CD14-positive monocyte (primary cell): ENCODE measurements around the gene GATA1. TPM values are rescaled to one million over a fixed set of nuclear protein-coding genes. Genes with fewer than 3 reads are reported as not detected.
A peak's percentile ranks its signal among the peaks of the same experiment; 100 is the strongest.

Source experiments
- DNase-seq, 3 donors: peaks; one replicate each; pipeline ENCODE4 v3.0.0-alpha.2; 2011 to 2022
- H2AFZ ChIP-seq: 2 replicates; pipeline ENCODE4 v1.6.0; 2012; ENCODE audit warnings: mild to moderate bottlenecking, low read depth, low read length, inconsistent platforms; ENCODE audit not compliant: insufficient read depth, poor library complexity, severe bottlenecking
- H3K27ac ChIP-seq, 2 donors: 1 replicate in 1 of 2; 2 replicates in 1 of 2; pipeline ENCODE4 v1.5.1; 2012 to 2013; ENCODE audit warnings: low read length in 2 of 2, control low read depth in 1 of 2, inconsistent platforms in 1 of 2, low read depth in 1 of 2, mild to moderate bottlenecking in 1 of 2
- H3K27me3 ChIP-seq, 2 donors: one replicate each; pipeline versions ENCODE4 v1.6.0 to v1.6.1; 2011 to 2013; ENCODE audit warnings: low read length in 2 of 2; ENCODE audit not compliant: control insufficient read depth in 2 of 2, insufficient read depth in 2 of 2
- H3K36me3 ChIP-seq, 2 donors: replicated peaks in 1 of 2; 1 replicate in 1 of 2; 2 replicates in 1 of 2; pipeline versions ENCODE4 v1.5.1 to v1.6.1; 2012 to 2013; ENCODE audit warnings: low read length in 2 of 2, control low read depth in 1 of 2, inconsistent platforms in 1 of 2, mild to moderate bottlenecking in 1 of 2; ENCODE audit not compliant: insufficient read depth in 2 of 2, control insufficient read depth in 1 of 2
- H3K4me1 ChIP-seq, 2 donors: 1 replicate in 1 of 2; 2 replicates in 1 of 2; pipeline versions ENCODE4 v1.5.1 to v1.6.1; 2012 to 2013; ENCODE audit warnings: low read length in 2 of 2, control low read depth in 1 of 2, inconsistent platforms in 1 of 2, mild to moderate bottlenecking in 1 of 2, moderate library complexity in 1 of 2; ENCODE audit not compliant: insufficient read depth in 2 of 2, control insufficient read depth in 1 of 2
- H3K4me2 ChIP-seq: replicated peaks from 2 replicates; pipeline ENCODE3; 2012; ENCODE audit warnings: low read length, moderate library complexity, mild to moderate bottlenecking; ENCODE audit not compliant: poor library complexity, severe bottlenecking; ENCODE audit errors: extremely low read depth
- H3K4me3 ChIP-seq, 3 experiments: fragments of 200-600 bp in 1 of 3; sonication (generic) in 1 of 3; replicated peaks in 1 of 3; 1 replicate in 2 of 3; 2 replicates in 1 of 3; pipeline ENCODE4 v1.5.1; 2011 to 2013; ENCODE audit warnings: low read length in 3 of 3, mild to moderate bottlenecking in 3 of 3, control low read depth in 2 of 3, low read depth in 2 of 3, inconsistent platforms in 1 of 3, moderate library complexity in 1 of 3
- H3K79me2 ChIP-seq: 2 replicates; pipeline ENCODE4 v1.6.0; 2012; ENCODE audit warnings: mild to moderate bottlenecking, control low read depth, inconsistent platforms, low read length, moderate library complexity; ENCODE audit not compliant: insufficient read depth
- H3K9ac ChIP-seq: 2 replicates; pipeline ENCODE4 v1.6.0; 2017; ENCODE audit warnings: low read length, mild to moderate bottlenecking; ENCODE audit not compliant: insufficient read depth, poor library complexity, severe bottlenecking
- H3K9me3 ChIP-seq, 2 donors: replicated peaks in 1 of 2; 1 replicate in 1 of 2; 2 replicates in 1 of 2; pipeline versions ENCODE4 v1.5.1 to v1.6.1; 2012 to 2013; ENCODE audit warnings: low read length in 2 of 2, control low read depth in 1 of 2; ENCODE audit not compliant: control insufficient read depth in 1 of 2, insufficient read depth in 1 of 2
- H4K20me1 ChIP-seq: 2 replicates; pipeline ENCODE4 v1.6.0; 2012; ENCODE audit warnings: mild to moderate bottlenecking, low read length, control low read depth, moderate library complexity; ENCODE audit not compliant: insufficient read depth
- H3K27ac Mint-ChIP-seq, 7 donors: one replicate each; pipeline ENCODE4 v1.8.0; 2020; ENCODE audit warnings: mild to moderate bottlenecking in 7 of 7, mixed read lengths in 7 of 7, moderate library complexity in 6 of 7, inconsistent platforms in 2 of 7
- H3K27me3 Mint-ChIP-seq, 3 donors: one replicate each; pipeline ENCODE4 v1.8.0; 2021 to 2022; ENCODE audit warnings: low read depth in 3 of 3, mild to moderate bottlenecking in 3 of 3, mixed read lengths in 3 of 3, moderate library complexity in 3 of 3, inconsistent platforms in 1 of 3
- H3K36me3 Mint-ChIP-seq, 2 donors: one replicate each; pipeline ENCODE4 v1.8.0; 2020; ENCODE audit warnings: mixed read lengths in 2 of 2, inconsistent platforms in 1 of 2, mild to moderate bottlenecking in 1 of 2
- H3K4me1 Mint-ChIP-seq: one replicate; pipeline ENCODE4 v1.8.0; 2020; ENCODE audit warnings: mild to moderate bottlenecking, mixed read lengths
- H3K4me3 Mint-ChIP-seq, 2 donors: one replicate each; pipeline ENCODE4 v1.8.0; 2020; ENCODE audit warnings: mild to moderate bottlenecking in 2 of 2, mixed read lengths in 2 of 2, moderate library complexity in 1 of 2
- H3K9me3 Mint-ChIP-seq, 7 donors: one replicate each; pipeline ENCODE4 v1.8.0; 2020 to 2022; ENCODE audit warnings: mixed read lengths in 7 of 7, mild to moderate bottlenecking in 6 of 7, moderate library complexity in 6 of 7, inconsistent platforms in 2 of 7
- WGBS: methylation state at CpG from one replicate; pipeline ENCODE4 v1.1.5; 2013; ENCODE audit warnings: missing lambda C conversion rate; ENCODE audit not compliant: insufficient coverage; 5-methylcytosine and 5-hydroxymethylcytosine counted together
- intact Hi-C, 2 donors: fragments of 100-400 bp; cut with micrococcal nuclease; formaldehyde crosslinking; loops; one replicate each; pipeline versions ENCODE4 v1.15.0 to v1.15.1; 2023
- polyA plus RNA-seq, 3 donors: library from polyadenylated mRNA; depleted of rRNA in 1 of 3; unstranded in 2 of 3; stranded (reverse) in 1 of 3; fragments of 300-500 nt in 2 of 3; fragments of >200 nt in 1 of 3; fragmentation: Illumina TruSeq in 2 of 3; gene quantifications; 1 replicate in 2 of 3; 2 replicates in 1 of 3; pipeline ENCODE4 v1.2.3, GENCODE V29; 2012 to 2021
- TF ChIP-seq, protein P1 (sequence below): fragments of 200-600 bp; IDR thresholded peaks from one replicate; pipeline ENCODE4 v1.8.0; 2022; ENCODE audit warnings: antibody characterized with exemption, mild to moderate bottlenecking

The GATA1 gene
- polyA plus RNA-seq, 3 donors, result not detected

DNA sequence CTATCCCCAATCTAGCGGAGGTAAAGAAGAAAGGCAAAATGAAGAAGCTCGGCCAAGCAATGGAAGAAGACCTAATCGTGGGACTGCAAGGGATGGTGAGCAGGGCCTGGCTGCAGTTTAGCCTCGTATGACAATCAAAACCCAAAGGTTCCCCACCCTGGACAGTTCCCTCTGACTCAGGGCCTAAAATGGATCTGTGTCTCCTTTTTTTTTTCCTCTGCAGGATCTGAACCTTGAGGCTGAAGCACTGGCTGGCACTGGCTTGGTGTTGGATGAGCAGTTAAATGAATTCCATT is 16.5 kb downstream of the GATA1 start:
- peaks cover 24 to 27% of the 10 kb centered on the region in 2 donors for H3K36me3 Mint-ChIP-seq

DNA sequence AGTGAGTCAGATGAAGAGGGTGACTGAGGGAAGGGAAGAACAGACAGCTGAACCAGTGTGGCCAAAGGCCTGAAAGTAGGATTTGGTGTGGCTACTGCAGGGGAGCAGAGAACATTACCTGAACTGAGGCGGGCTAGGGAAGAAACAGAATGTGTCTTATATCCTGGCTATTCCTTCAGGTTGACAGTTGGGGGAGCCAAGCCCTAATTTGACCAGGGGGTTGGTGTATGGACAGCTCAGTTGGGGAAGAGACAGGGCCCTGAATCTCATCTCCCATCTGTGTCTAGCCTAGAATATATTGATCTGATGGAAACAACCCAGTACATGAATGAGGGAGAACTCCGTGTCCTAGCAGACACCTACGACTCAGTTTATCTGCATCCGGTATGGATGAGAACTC is 19.7 kb downstream of the GATA1 start:
- intact Hi-C loops, result loop anchor here (10.0 kb wide), 4 partner anchors 101 to 321 kb away; partner anchors contain the start of genes RBM3 (in 1 of the 2) and SUV39H1 (in 1 of the 2)
- Histone ChIP-seq H3K9ac (no peak overlapping the region), H3K79me2 (no peaks in the 10 kb centered on the region), H3K4me3 (no peak overlapping the region), H2AFZ (no peak overlapping the region), H3K4me2 (no peak overlapping the region), H3K27ac (no peak overlapping the region), H3K27me3 (no peaks in the 10 kb centered on the region), H3K4me1 (peaks cover 7 to 9% of the 10 kb centered on the region in 2 donors), H3K9me3 (no peaks in the 10 kb centered on the region), H4K20me1 (no peaks in the 10 kb centered on the region), H3K36me3 (peaks cover under 1 to 34% of the 10 kb centered on the region in 2 donors)
- WGBS, result no CpG with 5 or more reads among the region's 4 CpGs
- TF ChIP-seq, protein P1, sequence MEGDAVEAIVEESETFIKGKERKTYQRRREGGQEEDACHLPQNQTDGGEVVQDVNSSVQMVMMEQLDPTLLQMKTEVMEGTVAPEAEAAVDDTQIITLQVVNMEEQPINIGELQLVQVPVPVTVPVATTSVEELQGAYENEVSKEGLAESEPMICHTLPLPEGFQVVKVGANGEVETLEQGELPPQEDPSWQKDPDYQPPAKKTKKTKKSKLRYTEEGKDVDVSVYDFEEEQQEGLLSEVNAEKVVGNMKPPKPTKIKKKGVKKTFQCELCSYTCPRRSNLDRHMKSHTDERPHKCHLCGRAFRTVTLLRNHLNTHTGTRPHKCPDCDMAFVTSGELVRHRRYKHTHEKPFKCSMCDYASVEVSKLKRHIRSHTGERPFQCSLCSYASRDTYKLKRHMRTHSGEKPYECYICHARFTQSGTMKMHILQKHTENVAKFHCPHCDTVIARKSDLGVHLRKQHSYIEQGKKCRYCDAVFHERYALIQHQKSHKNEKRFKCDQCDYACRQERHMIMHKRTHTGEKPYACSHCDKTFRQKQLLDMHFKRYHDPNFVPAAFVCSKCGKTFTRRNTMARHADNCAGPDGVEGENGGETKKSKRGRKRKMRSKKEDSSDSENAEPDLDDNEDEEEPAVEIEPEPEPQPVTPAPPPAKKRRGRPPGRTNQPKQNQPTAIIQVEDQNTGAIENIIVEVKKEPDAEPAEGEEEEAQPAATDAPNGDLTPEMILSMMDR, result no peak
- H3K4me1 Mint-ChIP-seq, result peaks cover 6% of the 10 kb centered on the region
- DNase-seq, result no peak
- H3K27me3 Mint-ChIP-seq, result peaks cover 0 to 6% (median 0%) of the 10 kb centered on the region in 3 donors
- H3K9me3 Mint-ChIP-seq, result peaks cover 0 to 7% (median 3%) of the 10 kb centered on the region in 7 donors
- peaks cover 24 to 33% of the 10 kb centered on the region in 2 donors for H3K36me3 Mint-ChIP-seq
- peak overlapping the region in 2 of 7 donors; percentile 41 to 72 for H3K27ac Mint-ChIP-seq
- no peak overlapping the region for H3K4me3 Mint-ChIP-seq

More for the DNA sequence above, 16.5 kb downstream of the GATA1 start:
- Mint-ChIP-seq H3K4me1 (peaks cover 13% of the 10 kb centered on the region), H3K9me3 (peaks cover 0 to 11% (median 5%) of the 10 kb centered on the region in 7 donors), H3K27me3 (peaks cover 0 to 8% (median 0%) of the 10 kb centered on the region in 3 donors), H3K27ac (peak overlapping the region; percentile 98 to 99 (median 99)), H3K4me3 (peak overlapping the region in 1 of 2 donors; percentile 93)
- no peaks in the 10 kb centered on the region for H3K9me3 ChIP-seq
- no peak overlapping the region for H3K9ac ChIP-seq
- H3K36me3 ChIP-seq, result peaks cover 0 to 25% of the 10 kb centered on the region in 2 donors
- H3K79me2 ChIP-seq, result no peaks in the 10 kb centered on the region
- TF ChIP-seq, protein P1, result no peak
- intact Hi-C loops, result loop anchor here (5.0 to 10.0 kb wide), 6 partner anchors 66 to 318 kb away; partner anchors contain the start of genes PQBP1 (in 2 of the 2), TIMM17B (in 2 of the 2), RBM3 (in 1 of the 2) and SUV39H1 (in 1 of the 2)
- H3K27ac ChIP-seq, result peak overlapping the region; percentile 91 to 98
- no peak for DNase-seq
- no peaks in the 10 kb centered on the region for H3K27me3 ChIP-seq
- peak overlapping the region; percentile 71 for H2AFZ ChIP-seq
- H3K4me3 ChIP-seq, result peak overlapping the region in 2 of 3 experiments; percentile 68 to 81
- H3K4me1 ChIP-seq, result peaks cover 16 to 19% of the 10 kb centered on the region in 2 donors
- peak overlapping the region; percentile 80 for H3K4me2 ChIP-seq
- no peaks in the 10 kb centered on the region for H4K20me1 ChIP-seq
- WGBS, result no CpG with 5 or more reads among the region's 4 CpGs
